ENCODE results near the gene FLOT1.

FLOT1 gene

DNA sequence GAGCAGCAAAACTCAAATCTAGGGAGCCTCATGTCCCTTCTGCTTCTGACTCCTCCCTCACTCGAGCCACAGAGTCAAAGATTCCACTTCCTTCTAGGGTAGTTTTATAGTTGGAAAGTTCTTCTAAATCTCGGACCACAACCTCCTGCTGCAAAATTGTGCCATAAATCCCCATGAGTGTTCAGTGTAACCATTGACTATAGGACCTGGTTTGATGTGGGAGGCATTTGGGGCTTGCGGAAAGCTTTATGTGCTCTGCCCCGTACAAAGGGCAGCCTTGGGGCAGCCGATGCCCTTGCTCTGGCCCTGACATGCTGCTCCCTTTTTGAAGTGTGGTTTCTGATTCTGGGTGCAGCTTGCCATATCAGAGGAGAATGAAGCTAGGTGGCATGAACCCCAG is 45.5 kb upstream of the FLOT1 start:
- no peak overlapping the region for H3K27ac ChIP-seq (ENCODE audit: low read depth, low read length, poor library complexity, severe bottlenecking)
- H3K4me3 ChIP-seq (ENCODE audit: low read depth, low read length, poor library complexity, severe bottlenecking) = no peak overlapping the region
- H3K36me3 ChIP-seq (ENCODE audit: insufficient read depth, low read length) = no peaks in the 10 kb centered on the region; the same call in 1 of the 2 replicates
- TF ChIP-seq, protein P1, sequence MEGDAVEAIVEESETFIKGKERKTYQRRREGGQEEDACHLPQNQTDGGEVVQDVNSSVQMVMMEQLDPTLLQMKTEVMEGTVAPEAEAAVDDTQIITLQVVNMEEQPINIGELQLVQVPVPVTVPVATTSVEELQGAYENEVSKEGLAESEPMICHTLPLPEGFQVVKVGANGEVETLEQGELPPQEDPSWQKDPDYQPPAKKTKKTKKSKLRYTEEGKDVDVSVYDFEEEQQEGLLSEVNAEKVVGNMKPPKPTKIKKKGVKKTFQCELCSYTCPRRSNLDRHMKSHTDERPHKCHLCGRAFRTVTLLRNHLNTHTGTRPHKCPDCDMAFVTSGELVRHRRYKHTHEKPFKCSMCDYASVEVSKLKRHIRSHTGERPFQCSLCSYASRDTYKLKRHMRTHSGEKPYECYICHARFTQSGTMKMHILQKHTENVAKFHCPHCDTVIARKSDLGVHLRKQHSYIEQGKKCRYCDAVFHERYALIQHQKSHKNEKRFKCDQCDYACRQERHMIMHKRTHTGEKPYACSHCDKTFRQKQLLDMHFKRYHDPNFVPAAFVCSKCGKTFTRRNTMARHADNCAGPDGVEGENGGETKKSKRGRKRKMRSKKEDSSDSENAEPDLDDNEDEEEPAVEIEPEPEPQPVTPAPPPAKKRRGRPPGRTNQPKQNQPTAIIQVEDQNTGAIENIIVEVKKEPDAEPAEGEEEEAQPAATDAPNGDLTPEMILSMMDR (IDR thresholded peaks at IDR 0.05; ENCODE audit: low read length) = no peak
- no peak for TF ChIP-seq EZH2 (IDR thresholded peaks at IDR 0.05; ENCODE audit: borderline replicate concordance, low read length)
- no peak overlapping the region for H2AFZ ChIP-seq (ENCODE audit: low read length)
- H4K20me1 ChIP-seq (ENCODE audit: insufficient read depth, low read length) = no peaks in the 10 kb centered on the region
- no peaks in the 10 kb centered on the region for H3K79me2 ChIP-seq (ENCODE audit: insufficient read depth, low read length)
- H3K27me3 ChIP-seq (ENCODE audit: insufficient read depth, low read length) = no peaks in the 10 kb centered on the region
- H3K9me2 ChIP-seq (ENCODE audit: low read depth, low read length) = no peaks in the 10 kb centered on the region
- no peaks in the 10 kb centered on the region for H3K9me3 ChIP-seq (ENCODE audit: low read length)
- H3K4me2 ChIP-seq (ENCODE audit: low read length) = no peak overlapping the region
- H3K9ac ChIP-seq (ENCODE audit: low read length) = no peak overlapping the region
- no peaks in the 10 kb centered on the region for H3K4me1 ChIP-seq (ENCODE audit: insufficient read depth, low read length, severe bottlenecking)
- no peaks in the 10 kb centered on the region for H3F3A ChIP-seq (ENCODE audit: insufficient read depth, low read length)

- Histone ChIP-seq H2AFZ (ENCODE audit: low read length) (no peak overlapping the region), H4K20me1 (ENCODE audit: insufficient read depth, low read length) (no peaks in the 10 kb centered on the region), H3K4me2 (ENCODE audit: low read length) (no peak overlapping the region), H3K9me2 (ENCODE audit: low read depth, low read length) (no peaks in the 10 kb centered on the region), H3K36me3 (ENCODE audit: insufficient read depth, low read length) (no peaks in the 10 kb centered on the region; the same call in 1 of the 2 replicates), H3K9ac (ENCODE audit: low read length) (no peak overlapping the region), H3K27ac (ENCODE audit: low read depth, low read length, poor library complexity, severe bottlenecking) (no peak overlapping the region), H3K9me3 (ENCODE audit: low read length) (no peaks in the 10 kb centered on the region), H3K79me2 (ENCODE audit: insufficient read depth, low read length) (no peaks in the 10 kb centered on the region), H3K4me3 (ENCODE audit: low read depth, low read length, poor library complexity, severe bottlenecking) (no peak overlapping the region), H3K4me1 (ENCODE audit: insufficient read depth, low read length, severe bottlenecking) (peaks cover 5% of the 10 kb centered on the region), H3F3A (ENCODE audit: insufficient read depth, low read length) (no peaks in the 10 kb centered on the region), H3K27me3 (ENCODE audit: insufficient read depth, low read length) (no peaks in the 10 kb centered on the region; the same call in 1 of the 2 replicates)
- TF ChIP-seq, protein P1 (IDR thresholded peaks at IDR 0.05; ENCODE audit: low read length) = no peak
- no peak for TF ChIP-seq EZH2 (IDR thresholded peaks at IDR 0.05; ENCODE audit: borderline replicate concordance, low read length)
Observed at GRCh38 chr6:30782425-30783014, 40.0 kb upstream of the FLOT1 start.

DNA sequence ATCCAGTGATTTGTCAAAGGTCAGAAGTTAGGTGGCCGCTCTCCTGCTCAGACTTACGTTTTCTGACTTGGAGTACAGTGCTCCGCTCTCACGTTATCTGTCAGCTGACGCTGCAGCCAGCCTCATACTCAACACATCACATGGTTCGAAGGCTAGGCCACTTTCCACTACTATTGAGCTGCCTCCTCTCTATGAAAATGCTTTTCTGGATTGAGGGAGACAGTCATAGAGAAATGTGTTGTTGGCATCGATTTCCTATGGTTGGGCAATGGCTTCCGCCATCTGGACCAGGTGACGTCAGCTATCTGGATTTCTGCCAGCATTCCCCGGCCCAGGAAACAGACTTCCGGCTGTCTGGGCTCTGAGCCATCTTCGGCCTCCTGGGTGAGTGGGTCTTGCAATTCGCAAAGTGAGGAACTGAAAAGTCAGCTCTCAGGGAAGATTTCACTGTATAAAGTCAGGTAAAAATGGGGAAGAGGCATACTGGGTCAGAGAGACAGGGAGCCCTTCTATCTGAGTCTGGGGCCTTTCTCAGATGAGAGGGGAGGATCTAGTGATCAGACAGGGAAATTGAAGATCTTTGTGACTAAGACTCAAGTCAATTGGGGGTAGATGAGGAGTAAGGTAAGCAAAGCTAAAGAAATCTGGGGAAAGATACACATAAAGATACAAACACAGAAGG is 39.4 kb upstream of the FLOT1 start:
- Histone ChIP-seq H3F3A (ENCODE audit: insufficient read depth, low read length) (no peaks in the 10 kb centered on the region), H3K9me3 (ENCODE audit: low read length) (no peaks in the 10 kb centered on the region), H4K20me1 (ENCODE audit: insufficient read depth, low read length) (no peaks in the 10 kb centered on the region), H3K79me2 (ENCODE audit: insufficient read depth, low read length) (no peaks in the 10 kb centered on the region), H3K9ac (ENCODE audit: low read length) (no peak overlapping the region), H3K36me3 (ENCODE audit: insufficient read depth, low read length) (no peaks in the 10 kb centered on the region; the same call in 1 of the 2 replicates), H2AFZ (ENCODE audit: low read length) (no peak overlapping the region), H3K27ac (ENCODE audit: low read depth, low read length, poor library complexity, severe bottlenecking) (no peak overlapping the region), H3K27me3 (ENCODE audit: insufficient read depth, low read length) (no peaks in the 10 kb centered on the region; the same call in 1 of the 2 replicates), H3K9me2 (ENCODE audit: low read depth, low read length) (no peaks in the 10 kb centered on the region), H3K4me3 (ENCODE audit: low read depth, low read length, poor library complexity, severe bottlenecking) (no peak overlapping the region), H3K4me2 (ENCODE audit: low read length) (no peak overlapping the region), H3K4me1 (ENCODE audit: insufficient read depth, low read length, severe bottlenecking) (peaks cover 5% of the 10 kb centered on the region)
- TF ChIP-seq, protein P1 (IDR thresholded peaks at IDR 0.05; ENCODE audit: low read length) = no peak
- TF ChIP-seq EZH2 (IDR thresholded peaks at IDR 0.05; ENCODE audit: borderline replicate concordance, low read length) = no peak

Data from OCI-LY1 (cell line).